Endothelial cell of umbilical vein (primary cell): ENCODE data around the gene NBPF9. TPM values are rescaled to one million over a fixed set of nuclear protein-coding genes. Genes with fewer than 3 reads are reported as not detected.
"Not testable (repeated sequence)": the region's sequence is repeated elsewhere in the genome, so short reads cannot be mapped to it uniquely, and the experiment has no call there.

Experiments used
- BruUV-seq: library from RNA; stranded (reverse); fragments of 400-500 nt; replicated peaks from 2 replicates; lab custom pipeline; 2021; lab: Mats Ljungman, UMichigan
- CTCF ChIA-PET: fragments of 300-600, 350-600 bp; sonication (Branson Sonifier 250); formaldehyde crosslinking; loops from one replicate; lab custom pipeline; 2021; ENCODE audit warnings: antibody characterized with exemption, inconsistent platforms; lab: Charles Lee
- POLR2A ChIA-PET: fragments of 300-600, 350-600 bp; sonication (Branson Sonifier 250); formaldehyde crosslinking; loops from one replicate; lab custom pipeline; 2021; ENCODE audit warnings: antibody characterized with exemption, inconsistent platforms; lab: Charles Lee
- DNase-seq: peaks from one replicate; pipeline ENCODE4 v3.0.0-alpha.2; 2011; ENCODE audit warnings: low read depth, low spot score
- FAIRE-seq: peaks from 2 replicates; lab custom pipeline; 2011; peaks lifted over from hg19 to GRCh38; lab: Jason Lieb, UNC
- H2AFZ ChIP-seq: 2 replicates; pipeline ENCODE4 v1.6.0; 2012; ENCODE audit warnings: low read depth, low read length, control low read depth, inconsistent platforms
- H3K27ac ChIP-seq: 2 replicates; pipeline ENCODE4 v1.5.1; 2011; ENCODE audit warnings: low read depth, mild to moderate bottlenecking, control low read depth, low read length, moderate library complexity; ENCODE audit not compliant: insufficient read depth
- H3K27me3 ChIP-seq, 2 experiments: 2 replicates each; pipeline versions ENCODE4 v1.6.0 to v1.6.1; 2011; ENCODE audit warnings: low read length in 2 of 2, mixed read lengths in 1 of 2; ENCODE audit not compliant: control insufficient read depth in 2 of 2, insufficient read depth in 2 of 2
- H3K36me3 ChIP-seq, 2 experiments: 2 replicates in 1 of 2; 3 replicates in 1 of 2; pipeline ENCODE4 v1.5.1; 2011; ENCODE audit warnings: low read length in 2 of 2, mild to moderate bottlenecking in 1 of 2, moderate library complexity in 1 of 2; ENCODE audit not compliant: control insufficient read depth in 2 of 2, insufficient read depth in 2 of 2; ENCODE audit errors: extremely low read depth in 1 of 2
- H3K4me1 ChIP-seq: 3 replicates; pipeline ENCODE4 v1.5.1; 2011; ENCODE audit warnings: mild to moderate bottlenecking, low read length; ENCODE audit not compliant: control insufficient read depth, insufficient read depth; ENCODE audit errors: extremely low read depth
- H3K4me2 ChIP-seq: 2 replicates; pipeline ENCODE4 v1.6.1; 2011; ENCODE audit warnings: low read length, control low read depth, mixed read lengths; ENCODE audit not compliant: insufficient read depth
- H3K4me3 ChIP-seq, 3 experiments: fragments of 200-600 bp in 1 of 3; sonication (generic), shearing (Covaris generic) in 1 of 3; replicated peaks in 1 of 3; 2 replicates each; pipeline ENCODE4 v1.5.1; 2011 to 2016; ENCODE audit warnings: control low read depth in 3 of 3, low read length in 3 of 3, mild to moderate bottlenecking in 2 of 3, inconsistent platforms in 1 of 3, low read depth in 1 of 3, moderate library complexity in 1 of 3; ENCODE audit not compliant: insufficient read depth in 1 of 3
- H3K79me2 ChIP-seq: 2 replicates; pipeline ENCODE4 v1.6.0; 2012; ENCODE audit warnings: low read length, inconsistent platforms; ENCODE audit not compliant: control insufficient read depth, insufficient read depth
- H3K9ac ChIP-seq: replicated peaks from 2 replicates; pipeline ENCODE3; 2011; ENCODE audit warnings: low read length, control low read depth; ENCODE audit not compliant: insufficient read depth; ENCODE audit errors: extremely low read depth
- H3K9me1 ChIP-seq: replicated peaks from 3 replicates; pipeline ENCODE4 v1.6.0; 2011; ENCODE audit warnings: mild to moderate bottlenecking, low read length; ENCODE audit not compliant: control insufficient read depth, insufficient read depth; ENCODE audit errors: extremely low read depth
- H3K9me3 ChIP-seq: replicated peaks from 2 replicates; pipeline ENCODE4 v1.5.1; 2012; ENCODE audit warnings: low read length, inconsistent platforms; ENCODE audit not compliant: control insufficient read depth, insufficient read depth
- H4K20me1 ChIP-seq: replicated peaks from 2 replicates; pipeline ENCODE3; 2011; ENCODE audit warnings: mild to moderate bottlenecking, low read length; ENCODE audit not compliant: control insufficient read depth, insufficient read depth; ENCODE audit errors: extremely low read depth
- dilution Hi-C: fragments of 300-500 bp; cut with MboI; formaldehyde crosslinking; loops from one replicate; pipeline ENCODE4 v1.15.0; 2019; ENCODE audit warnings: low sequenced_read_pairs; ENCODE audit not compliant: extremely low pct_ligation_motif_present
- intact Hi-C: fragments of 100-400 bp; cut with micrococcal nuclease; formaldehyde crosslinking; loops from one replicate; pipeline ENCODE4 v1.10.0; 2022
- polyA plus RNA-seq, 4 experiments: library from polyadenylated mRNA; depleted of rRNA in 3 of 4; stranded (reverse) in 3 of 4; unstranded in 1 of 4; fragments of >200 nt; gene quantifications; 2 replicates each; pipeline versions ENCODE4 v1.2.1 to v1.2.3, GENCODE V29; 2011 to 2012; ENCODE audit warnings: missing spikeins in 1 of 4
- total RNA-seq: library from RNA; stranded (reverse); gene quantifications from 2 replicates; pipeline ENCODE4 v1.2.3, GENCODE V29; 2021

Gene NBPF9
- total and polyA plus RNA-seq, 2 donors (not counting 3 experiments of a cell fraction or from before 2014, with no cell fraction given), result 16.2 to 27.1 TPM

DNA sequence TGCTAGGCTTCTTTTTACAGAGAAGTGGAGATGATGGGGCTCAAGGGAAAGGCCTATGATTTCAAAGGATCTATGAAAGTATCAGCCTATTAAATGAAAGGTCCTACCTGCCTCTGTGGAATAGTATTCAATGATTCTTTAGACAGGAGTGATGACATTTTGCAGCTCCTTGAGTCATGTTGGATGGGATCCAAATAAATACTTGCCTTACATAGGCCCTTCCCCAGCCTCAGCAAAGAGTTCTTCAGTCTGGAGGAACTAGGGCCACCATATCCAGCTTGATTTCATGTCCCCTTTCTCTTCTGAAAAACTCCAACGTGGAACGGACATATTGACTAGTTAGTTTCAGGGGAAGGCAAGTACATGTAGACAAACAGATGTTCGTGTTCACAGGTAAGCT is 87.8 kb downstream of the NBPF9 start:
- BruUV-seq, CTCF ChIA-PET, dilution Hi-C loops, H3K9me3 ChIP-seq, H3K9ac ChIP-seq, H3K36me3 ChIP-seq, H3K4me1 ChIP-seq, intact Hi-C loops, H3K27me3 ChIP-seq, H3K4me3 ChIP-seq, H3K9me1 ChIP-seq, H2AFZ ChIP-seq, DNase-seq, H3K4me2 ChIP-seq, POLR2A ChIA-PET, FAIRE-seq, H4K20me1 ChIP-seq, H3K79me2 ChIP-seq, H3K27ac ChIP-seq: not testable (repeated sequence)

DNA sequence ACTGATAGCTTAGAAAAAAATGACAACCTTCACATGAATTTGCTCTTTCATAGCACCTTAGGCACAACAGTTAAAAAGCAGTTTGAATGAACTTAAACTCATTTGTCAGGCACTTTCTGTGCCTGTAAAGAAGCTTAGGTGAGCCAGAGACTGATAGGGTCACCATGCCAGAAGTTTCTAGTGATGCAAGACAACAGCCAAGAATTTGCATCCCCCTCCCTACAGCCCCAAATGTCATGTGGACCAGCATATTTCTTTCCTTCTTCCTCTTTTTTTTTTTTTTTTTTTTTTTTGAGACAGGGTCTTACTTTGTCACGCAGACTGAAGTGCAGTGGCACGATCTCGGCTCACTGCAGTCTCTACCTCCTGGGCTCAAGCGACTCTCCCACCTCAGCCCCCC is 89.8 kb downstream of the NBPF9 start:
- H3K4me1 ChIP-seq, H3K9me3 ChIP-seq, POLR2A ChIA-PET, H3K27me3 ChIP-seq, intact Hi-C loops, H3K27ac ChIP-seq, H3K4me3 ChIP-seq, H2AFZ ChIP-seq, H3K79me2 ChIP-seq, H3K9ac ChIP-seq, DNase-seq, FAIRE-seq, dilution Hi-C loops, BruUV-seq, H4K20me1 ChIP-seq, H3K36me3 ChIP-seq, H3K4me2 ChIP-seq, H3K9me1 ChIP-seq, CTCF ChIA-PET: not testable (repeated sequence)

DNA sequence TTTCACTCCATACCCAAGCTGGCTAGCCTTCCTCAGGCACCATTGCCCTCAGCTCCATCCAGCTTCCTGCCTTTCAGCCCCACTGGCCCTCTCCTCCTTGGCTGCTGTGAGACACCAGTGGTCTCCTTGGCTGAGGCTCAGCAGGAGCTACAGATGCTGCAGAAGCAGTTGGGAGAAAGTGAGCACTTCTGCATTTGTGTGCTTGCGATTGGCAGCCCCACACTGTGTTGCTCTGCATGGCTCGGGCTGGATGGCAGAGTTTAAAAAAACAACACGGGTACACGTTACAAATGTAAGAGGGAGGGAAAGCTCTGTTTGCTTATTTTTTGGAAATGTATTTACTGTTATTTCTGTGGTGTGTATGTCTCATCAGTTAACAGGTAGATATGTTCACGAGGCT is 90.8 kb downstream of the NBPF9 start:
- POLR2A ChIA-PET, CTCF ChIA-PET: not testable (repeated sequence)

DNA sequence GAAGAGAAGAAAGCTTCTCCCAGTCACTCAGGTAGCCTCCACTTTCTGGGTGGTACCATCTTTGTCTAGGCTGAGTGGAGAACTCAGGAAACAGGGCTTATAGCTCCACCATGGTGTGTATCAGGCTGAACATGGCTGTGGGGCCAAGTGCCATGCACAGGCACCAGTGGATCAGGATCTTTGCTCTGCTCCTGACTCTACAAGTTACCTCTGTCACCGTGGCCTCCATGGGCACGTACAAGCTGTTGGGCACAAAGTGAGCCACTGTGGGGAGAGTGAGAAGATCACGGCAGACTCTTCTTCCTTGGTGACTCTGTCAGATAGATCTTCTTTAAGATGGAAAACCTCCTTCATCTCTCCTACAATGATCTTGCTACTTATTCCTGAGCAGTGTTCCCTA is 93.6 kb downstream of the NBPF9 start:
- H3K9me3 ChIP-seq, BruUV-seq, H3K9ac ChIP-seq, intact Hi-C loops, H3K4me3 ChIP-seq, H3K27ac ChIP-seq, H4K20me1 ChIP-seq, H3K4me1 ChIP-seq, H3K9me1 ChIP-seq, DNase-seq, H3K36me3 ChIP-seq, dilution Hi-C loops, FAIRE-seq, H2AFZ ChIP-seq, POLR2A ChIA-PET, H3K4me2 ChIP-seq, H3K79me2 ChIP-seq, H3K27me3 ChIP-seq, CTCF ChIA-PET: not testable (repeated sequence)

More for the DNA sequence above, 90.8 kb downstream of the NBPF9 start:
- H3K4me1 ChIP-seq, BruUV-seq, H4K20me1 ChIP-seq, H3K9me1 ChIP-seq, H3K27me3 ChIP-seq, H2AFZ ChIP-seq, intact Hi-C loops, H3K79me2 ChIP-seq, H3K36me3 ChIP-seq, DNase-seq, H3K9me3 ChIP-seq, H3K4me2 ChIP-seq, H3K4me3 ChIP-seq, H3K9ac ChIP-seq, H3K27ac ChIP-seq, dilution Hi-C loops, FAIRE-seq: not testable (repeated sequence)
